ENCODE results near the gene DBN1.

The DBN1 gene

GRCh38 chr5:177504086-177505056 lies 30.9 kb upstream of the DBN1 start:
- no peak for DNase-seq (ENCODE audit: low read depth, low spot score)

DNA sequence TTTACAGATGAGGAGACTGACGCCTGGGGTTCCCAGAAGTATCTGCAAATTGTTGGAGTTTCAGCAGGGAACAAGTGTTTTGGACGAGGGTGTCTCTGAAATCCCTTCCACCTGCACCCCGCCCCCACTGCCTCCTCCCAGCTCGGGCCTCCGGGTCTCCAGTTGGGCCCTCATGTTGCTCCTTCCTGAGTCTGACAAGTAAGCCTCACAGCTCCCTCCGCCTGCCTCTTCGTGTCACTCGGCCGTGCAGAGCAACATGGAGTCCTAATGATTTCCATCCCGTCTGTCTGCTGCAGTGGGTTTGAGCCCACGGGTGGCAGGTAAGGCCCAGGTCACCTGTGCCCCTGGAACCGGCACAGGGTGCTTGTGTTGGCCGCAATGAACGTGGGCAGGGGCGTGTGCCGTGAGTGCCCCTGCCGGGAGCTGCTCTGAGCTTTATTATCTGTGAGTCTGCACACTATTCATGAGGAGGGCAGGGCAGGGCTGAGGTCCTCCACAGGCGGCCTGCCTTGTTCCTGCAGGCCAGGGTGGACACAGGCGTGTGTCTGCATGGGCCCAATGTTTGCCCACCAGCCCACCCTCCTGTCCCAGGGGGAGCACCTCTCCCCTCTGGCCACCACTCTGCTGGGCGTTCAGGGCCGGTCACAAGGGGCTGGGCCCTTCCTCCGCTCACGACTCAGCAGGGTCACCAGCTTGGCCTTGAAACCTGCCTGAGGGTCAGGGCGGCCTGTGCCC lies 30.1 kb upstream of the DBN1 start:
- DNase-seq (ENCODE audit: low read depth, low spot score) = no peak

DNA sequence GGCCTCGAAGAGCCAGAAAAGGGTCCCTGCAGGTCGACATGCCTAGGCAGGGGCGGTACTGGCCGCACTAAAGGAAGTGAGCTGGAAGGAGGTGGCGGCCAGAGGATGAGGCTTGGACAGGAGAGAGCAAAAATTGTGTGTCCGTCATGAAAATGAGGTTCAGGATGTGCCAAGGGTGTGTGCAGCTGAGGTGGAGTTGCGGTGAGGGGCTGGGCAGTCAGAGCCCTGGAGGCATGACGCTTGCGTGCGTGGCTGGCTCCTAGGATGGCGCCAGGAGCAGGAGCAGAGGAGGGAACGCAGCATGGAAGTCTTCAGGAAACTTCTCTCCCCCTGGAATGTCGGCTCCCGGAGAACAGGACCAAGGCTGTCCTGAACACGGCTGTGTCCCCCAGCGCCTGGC lies 29.5 kb upstream of the DBN1 start:
- no peak for DNase-seq (ENCODE audit: low read depth, low spot score)

DNA sequence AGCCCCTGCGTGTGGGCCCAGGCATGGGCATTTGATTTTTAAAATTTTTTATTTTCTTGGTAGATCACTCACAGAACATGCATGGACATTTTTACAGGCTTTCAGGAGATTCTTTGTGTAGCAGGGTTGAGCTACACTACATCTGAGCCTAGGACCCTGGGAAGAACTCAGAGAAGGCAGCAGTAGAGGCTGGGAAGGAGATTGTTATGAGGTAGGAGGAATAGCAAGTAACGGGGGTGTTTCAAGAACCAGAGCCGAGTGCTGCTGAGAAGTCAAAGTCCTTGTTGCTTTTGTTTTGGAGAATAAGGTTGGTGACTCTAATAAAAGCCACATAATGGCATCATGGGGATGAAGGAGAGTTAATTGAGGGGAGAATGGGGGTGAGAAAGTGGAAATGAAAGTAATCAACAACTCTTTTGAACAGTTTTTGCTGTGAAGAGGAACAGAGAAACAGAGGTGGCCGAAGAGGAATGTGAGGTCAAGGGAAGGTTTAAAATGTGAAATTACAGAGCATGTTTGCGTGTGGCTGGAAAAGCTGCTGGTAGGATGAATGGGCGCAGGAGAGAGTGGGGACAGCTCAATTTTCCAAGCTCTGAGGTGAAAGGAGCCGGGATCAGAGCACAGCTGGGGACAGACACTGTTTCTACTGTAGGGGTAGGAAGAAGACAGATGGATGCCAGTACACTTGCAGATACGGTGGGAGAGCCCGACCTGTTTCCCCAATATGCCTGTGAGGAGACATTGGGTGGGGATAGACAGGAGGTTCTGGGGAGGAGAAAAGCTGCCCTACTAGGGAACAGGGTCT lies 28.6 kb upstream of the DBN1 start:
- no peak for DNase-seq (ENCODE audit: low read depth, low spot score)

- DNase-seq (ENCODE audit: low read depth, low spot score) = peak; percentile 71
Measured at GRCh38 chr5:177500685-177501522, 27.5 kb upstream of the DBN1 start.

DNA sequence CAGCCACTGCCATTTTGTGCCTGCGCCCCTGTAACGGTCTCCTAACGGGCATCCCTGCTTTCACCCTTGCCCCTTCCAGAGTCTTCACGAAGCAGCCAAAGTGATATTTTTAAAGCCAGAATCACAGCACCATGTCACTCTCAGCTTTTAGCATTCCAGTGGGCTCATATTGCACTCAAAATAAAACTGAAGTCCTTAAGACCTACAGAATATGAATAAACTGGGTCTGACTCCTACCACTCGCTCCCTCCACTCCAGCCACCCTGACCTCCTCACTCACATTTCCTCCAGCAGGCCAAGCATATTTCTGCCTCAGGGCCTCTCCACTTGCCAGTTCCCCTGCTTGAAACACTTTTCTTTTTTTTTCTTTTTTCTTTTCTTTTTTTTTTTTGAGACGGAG lies 26.4 kb upstream of the DBN1 start:
- no peak for DNase-seq (ENCODE audit: low read depth, low spot score)

DNA sequence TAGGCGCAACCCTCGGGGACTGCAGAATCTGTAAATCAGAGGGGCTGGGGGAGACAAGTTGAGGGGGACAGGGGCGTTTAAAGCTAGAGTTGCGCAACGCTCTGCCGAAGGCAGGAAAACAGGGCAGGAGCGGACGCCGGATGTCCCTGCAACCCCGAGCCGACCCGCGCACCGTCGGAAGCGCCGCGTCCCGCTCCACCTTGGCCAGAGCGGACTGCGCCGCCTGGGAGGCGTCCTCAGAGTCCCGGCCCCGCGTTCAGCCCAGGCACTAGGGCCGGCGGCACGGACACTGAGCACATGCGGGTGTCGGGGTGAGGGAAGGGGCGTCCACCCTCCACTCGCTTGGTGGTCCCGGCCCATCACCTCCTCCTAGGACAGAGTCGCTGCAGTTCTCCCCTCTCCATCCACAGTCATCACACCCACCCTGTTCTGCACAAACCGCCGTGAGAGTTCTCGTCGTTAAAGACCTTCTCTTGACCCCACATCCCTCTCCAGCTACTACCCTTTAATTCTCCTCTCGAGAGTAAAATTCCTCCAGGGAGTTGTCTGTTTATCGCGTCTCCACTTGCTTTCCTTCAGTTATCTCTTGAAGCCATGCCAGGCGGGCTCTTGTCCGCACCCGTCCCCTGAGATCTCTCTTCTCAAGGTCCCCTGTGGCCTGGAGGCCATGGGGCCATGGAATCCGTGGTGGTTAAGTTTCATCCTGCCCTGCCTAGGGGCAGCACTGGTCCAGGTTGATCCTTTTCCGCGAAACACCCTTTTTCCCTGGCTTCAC lies 24.8 kb upstream of the DBN1 start:
- DNase-seq (ENCODE audit: low read depth, low spot score) = no peak

- peak; percentile 90 for DNase-seq (ENCODE audit: low read depth, low spot score)
Measured at GRCh38 chr5:177497292-177498012, 24.0 kb upstream of the DBN1 start, which contains the start of gene PDLIM7. Gene PDLIM7, minus strand, starts transcription at chr5:177497604. Its CDS starts 1,092 bp downstream, at chr5:177496512.

- no peak for DNase-seq (ENCODE audit: low read depth, low spot score)
Measured at GRCh38 chr5:177496727-177497291, 23.4 kb upstream of the DBN1 start.

DNA sequence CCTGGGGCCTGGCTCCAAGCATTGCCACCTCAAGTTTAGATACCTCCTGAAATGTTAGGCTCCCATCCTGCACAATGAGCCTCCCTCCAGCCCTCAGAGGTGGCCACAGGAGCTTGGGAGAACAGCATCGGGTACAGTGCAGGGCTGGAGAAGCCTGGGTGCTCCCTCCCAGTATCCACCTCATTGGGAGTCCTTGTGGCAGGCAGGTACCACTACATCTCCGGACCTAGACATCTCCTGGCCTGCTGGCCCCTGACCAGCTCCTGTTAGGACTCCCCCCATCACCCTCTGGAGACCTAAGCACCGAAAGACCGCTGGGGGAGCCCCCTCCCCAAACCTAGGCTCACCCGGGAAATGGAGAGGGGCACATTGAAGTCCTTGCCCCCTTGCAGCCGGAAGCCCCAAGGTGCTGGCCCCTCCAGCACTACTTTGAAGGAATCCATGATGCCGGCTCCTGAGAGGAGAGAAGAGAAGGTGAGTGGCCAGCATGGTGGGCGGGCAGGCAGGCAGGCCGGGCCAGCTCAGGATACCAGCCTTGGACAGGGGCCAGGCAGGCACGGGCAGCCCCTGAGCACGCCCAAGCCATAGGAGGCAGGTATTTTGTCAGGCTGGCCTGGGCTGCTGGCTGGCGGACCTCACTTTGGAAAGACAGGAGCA lies 22.8 kb upstream of the DBN1 start:
- no peak for DNase-seq (ENCODE audit: low read depth, low spot score)

DNA sequence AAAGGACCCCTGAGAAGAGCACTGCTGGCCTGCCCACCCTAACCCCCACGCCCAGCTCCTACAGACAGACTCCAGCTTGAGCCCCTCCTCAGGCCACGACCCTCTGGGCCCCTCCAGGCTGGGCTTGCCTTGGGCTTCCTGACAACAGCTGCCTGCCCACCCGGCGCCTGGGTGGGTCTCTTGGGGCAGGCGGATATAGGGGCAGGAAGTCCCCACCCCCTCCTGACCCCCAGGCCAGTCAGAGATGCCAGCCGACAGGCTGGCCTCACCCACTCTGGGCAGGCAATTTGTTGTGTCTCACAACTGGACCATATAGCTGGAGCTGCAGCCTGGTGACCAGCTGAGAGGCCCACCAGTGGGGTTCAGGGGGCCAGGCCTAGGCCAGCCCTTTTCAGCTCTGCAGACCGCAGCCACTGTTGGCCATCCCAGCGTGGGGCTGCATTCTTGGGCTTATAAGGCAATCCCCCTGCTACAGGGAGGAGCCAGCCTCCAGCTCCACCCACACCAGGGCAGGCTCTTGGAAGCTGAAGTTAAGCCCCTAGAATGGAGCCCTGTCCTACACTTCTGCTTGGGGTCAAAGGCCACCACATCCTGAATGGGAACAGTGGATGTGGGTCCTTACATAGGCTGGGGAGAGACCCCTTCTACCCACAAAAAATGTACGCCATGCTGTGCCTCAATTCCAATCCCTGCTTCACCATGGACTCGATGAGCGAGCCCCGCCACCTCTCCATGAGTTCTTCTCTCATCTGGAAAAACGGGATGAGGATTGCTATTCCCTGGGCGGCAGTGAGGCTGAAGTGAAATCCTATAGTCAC lies 22.0 kb upstream of the DBN1 start:
- DNase-seq (ENCODE audit: low read depth, low spot score) = no peak

- DNase-seq (ENCODE audit: low read depth, low spot score) = no peak
Measured at GRCh38 chr5:177494346-177495195, 21.1 kb upstream of the DBN1 start.

GRCh38 chr5:177493795-177494345 lies 20.4 kb upstream of the DBN1 start:
- no peak for DNase-seq (ENCODE audit: low read depth, low spot score)

DNA sequence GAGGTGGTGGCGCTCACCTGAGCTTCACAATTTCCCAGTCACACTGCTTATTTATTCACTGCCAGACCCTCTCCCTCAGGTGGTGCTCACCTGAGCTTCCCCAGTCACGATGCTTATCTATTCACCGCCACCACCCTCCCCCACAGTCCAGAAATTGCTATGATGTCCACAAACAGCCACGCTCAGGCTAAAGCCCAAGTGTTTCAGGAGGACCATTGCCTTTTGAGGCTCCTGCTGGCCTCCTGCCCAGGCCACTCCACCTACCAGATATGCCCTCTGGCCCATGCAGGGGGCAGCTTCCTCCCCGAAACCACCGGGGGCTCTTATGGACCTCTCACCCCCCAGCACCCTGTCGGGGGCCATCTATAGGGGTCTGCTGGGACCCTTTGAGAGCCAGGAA lies 19.4 kb upstream of the DBN1 start:
- no peak for DNase-seq (ENCODE audit: low read depth, low spot score)

- no peak for DNase-seq (ENCODE audit: low read depth, low spot score)
Measured at GRCh38 chr5:177491983-177492746, 18.7 kb upstream of the DBN1 start.

Data from activated naive CD8-positive, alpha-beta T cell treated with anti-CD3 and anti-CD28 coated beads, Interleukin-2, amount 50 U/mL, for 16 hours (primary cell).